ENCODE data around the gene TMEM86B.

GRCh38 chr19:55229145-55229788 lies 704 bp upstream of the TMEM86B start:
- TF ChIP-seq, protein P1, sequence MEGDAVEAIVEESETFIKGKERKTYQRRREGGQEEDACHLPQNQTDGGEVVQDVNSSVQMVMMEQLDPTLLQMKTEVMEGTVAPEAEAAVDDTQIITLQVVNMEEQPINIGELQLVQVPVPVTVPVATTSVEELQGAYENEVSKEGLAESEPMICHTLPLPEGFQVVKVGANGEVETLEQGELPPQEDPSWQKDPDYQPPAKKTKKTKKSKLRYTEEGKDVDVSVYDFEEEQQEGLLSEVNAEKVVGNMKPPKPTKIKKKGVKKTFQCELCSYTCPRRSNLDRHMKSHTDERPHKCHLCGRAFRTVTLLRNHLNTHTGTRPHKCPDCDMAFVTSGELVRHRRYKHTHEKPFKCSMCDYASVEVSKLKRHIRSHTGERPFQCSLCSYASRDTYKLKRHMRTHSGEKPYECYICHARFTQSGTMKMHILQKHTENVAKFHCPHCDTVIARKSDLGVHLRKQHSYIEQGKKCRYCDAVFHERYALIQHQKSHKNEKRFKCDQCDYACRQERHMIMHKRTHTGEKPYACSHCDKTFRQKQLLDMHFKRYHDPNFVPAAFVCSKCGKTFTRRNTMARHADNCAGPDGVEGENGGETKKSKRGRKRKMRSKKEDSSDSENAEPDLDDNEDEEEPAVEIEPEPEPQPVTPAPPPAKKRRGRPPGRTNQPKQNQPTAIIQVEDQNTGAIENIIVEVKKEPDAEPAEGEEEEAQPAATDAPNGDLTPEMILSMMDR (IDR thresholded peaks at IDR 0.05; ENCODE audit: poor library complexity, severe bottlenecking): no peak
- no peak for TF ChIP-seq POLR2AphosphoS5 (IDR thresholded peaks at IDR 0.05)
- TF ChIP-seq, protein P2, sequence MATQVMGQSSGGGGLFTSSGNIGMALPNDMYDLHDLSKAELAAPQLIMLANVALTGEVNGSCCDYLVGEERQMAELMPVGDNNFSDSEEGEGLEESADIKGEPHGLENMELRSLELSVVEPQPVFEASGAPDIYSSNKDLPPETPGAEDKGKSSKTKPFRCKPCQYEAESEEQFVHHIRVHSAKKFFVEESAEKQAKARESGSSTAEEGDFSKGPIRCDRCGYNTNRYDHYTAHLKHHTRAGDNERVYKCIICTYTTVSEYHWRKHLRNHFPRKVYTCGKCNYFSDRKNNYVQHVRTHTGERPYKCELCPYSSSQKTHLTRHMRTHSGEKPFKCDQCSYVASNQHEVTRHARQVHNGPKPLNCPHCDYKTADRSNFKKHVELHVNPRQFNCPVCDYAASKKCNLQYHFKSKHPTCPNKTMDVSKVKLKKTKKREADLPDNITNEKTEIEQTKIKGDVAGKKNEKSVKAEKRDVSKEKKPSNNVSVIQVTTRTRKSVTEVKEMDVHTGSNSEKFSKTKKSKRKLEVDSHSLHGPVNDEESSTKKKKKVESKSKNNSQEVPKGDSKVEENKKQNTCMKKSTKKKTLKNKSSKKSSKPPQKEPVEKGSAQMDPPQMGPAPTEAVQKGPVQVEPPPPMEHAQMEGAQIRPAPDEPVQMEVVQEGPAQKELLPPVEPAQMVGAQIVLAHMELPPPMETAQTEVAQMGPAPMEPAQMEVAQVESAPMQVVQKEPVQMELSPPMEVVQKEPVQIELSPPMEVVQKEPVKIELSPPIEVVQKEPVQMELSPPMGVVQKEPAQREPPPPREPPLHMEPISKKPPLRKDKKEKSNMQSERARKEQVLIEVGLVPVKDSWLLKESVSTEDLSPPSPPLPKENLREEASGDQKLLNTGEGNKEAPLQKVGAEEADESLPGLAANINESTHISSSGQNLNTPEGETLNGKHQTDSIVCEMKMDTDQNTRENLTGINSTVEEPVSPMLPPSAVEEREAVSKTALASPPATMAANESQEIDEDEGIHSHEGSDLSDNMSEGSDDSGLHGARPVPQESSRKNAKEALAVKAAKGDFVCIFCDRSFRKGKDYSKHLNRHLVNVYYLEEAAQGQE (IDR thresholded peaks at IDR 0.05; ENCODE audit: borderline replicate concordance): no peak
- no peak for TF ChIP-seq MXI1 (conservative IDR thresholded peaks at IDR 0.05; ENCODE audit: poor library complexity, severe bottlenecking)
- TF ChIP-seq TAF1 (IDR thresholded peaks at IDR 0.05; ENCODE audit: low read depth): no peak

Data from neural cell (in vitro differentiated cells).